SKM-1 (cell line): ENCODE measurements around the gene C19orf67.
"Not testable (repeated sequence)": the region's sequence is repeated elsewhere in the genome, so short reads cannot be mapped to it uniquely, and the experiment has no call there.

ENCODE experiments used
- DNase-seq: peaks from one replicate; lab custom pipeline; 2025; ENCODE audit not compliant: unreplicated experiment; lab: John Stamatoyannopoulos, UW

C19orf67 gene

GRCh38 chr19:14058182-14059092 lies 27.1 kb downstream of the C19orf67 start:
- no peak for DNase-seq

- DNase-seq: no peak
These were observed 28.7 kb downstream of the C19orf67 start for GRCh38 chr19:14056741-14057356.

- DNase-seq: no peak
These were observed 29.4 kb downstream of the C19orf67 start for GRCh38 chr19:14056069-14056666.

- DNase-seq: no peak
These were observed 30.2 kb downstream of the C19orf67 start for GRCh38 chr19:14055396-14055795.

- no peak for DNase-seq
These were observed 30.9 kb downstream of the C19orf67 start for GRCh38 chr19:14054721-14055120.

- DNase-seq: no peak
These were observed 31.5 kb downstream of the C19orf67 start for GRCh38 chr19:14054099-14054498.

- DNase-seq: no peak
These were observed 32.1 kb downstream of the C19orf67 start for GRCh38 chr19:14053500-14053899.

GRCh38 chr19:14053032-14053431 lies 32.6 kb downstream of the C19orf67 start:
- DNase-seq: no peak

- DNase-seq: no peak
These were observed 33.1 kb downstream of the C19orf67 start for GRCh38 chr19:14052470-14052869.

- no peak for DNase-seq
These were observed 33.6 kb downstream of the C19orf67 start for GRCh38 chr19:14051980-14052379.

GRCh38 chr19:14050961-14051360 lies 34.6 kb downstream of the C19orf67 start:
- not testable (repeated sequence) for DNase-seq

- no peak for DNase-seq
These were observed 35.1 kb downstream of the C19orf67 start for GRCh38 chr19:14050512-14050911.

- peak; percentile 65 for DNase-seq
These were observed 37.0 kb downstream of the C19orf67 start for GRCh38 chr19:14048443-14049153.

GRCh38 chr19:14047866-14048265 lies 37.7 kb downstream of the C19orf67 start:
- DNase-seq: not testable (repeated sequence)

- DNase-seq: not testable (repeated sequence)
These were observed 42.6 kb downstream of the C19orf67 start for GRCh38 chr19:14042659-14043608.

GRCh38 chr19:14039181-14039580 lies 46.4 kb downstream of the C19orf67 start:
- DNase-seq: no peak

- no peak for DNase-seq
These were observed 49.9 kb downstream of the C19orf67 start for GRCh38 chr19:14035706-14036105.

- not testable (repeated sequence) for DNase-seq
These were observed 50.4 kb downstream of the C19orf67 start for GRCh38 chr19:14035159-14035558.

GRCh38 chr19:14033946-14034345 lies 51.6 kb downstream of the C19orf67 start:
- DNase-seq: no peak
